ENCODE measurements around the gene OR2L3.
"Not testable (repeated sequence)": the region's sequence is repeated elsewhere in the genome, so short reads cannot be mapped to it uniquely, and the experiment has no call there.

Gene OR2L3

DNA sequence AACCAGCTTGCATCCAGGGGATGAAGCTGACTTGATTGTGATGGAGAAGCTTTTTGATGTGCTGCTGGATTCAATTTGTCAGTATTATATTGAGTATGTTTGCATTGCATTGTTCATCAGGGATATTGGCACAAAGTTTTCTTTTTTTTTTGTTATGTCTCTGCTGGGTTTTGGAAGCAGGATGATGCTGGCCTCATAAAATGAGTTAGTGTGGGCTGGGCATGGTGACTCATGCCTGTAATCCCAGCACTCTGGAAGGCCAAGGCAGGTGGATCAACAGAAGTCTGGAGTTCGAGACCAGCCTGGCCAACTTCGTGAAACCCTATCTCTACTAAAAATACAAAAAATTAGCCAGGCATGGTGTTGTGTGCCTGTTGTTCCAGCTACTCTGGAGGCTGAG is 8.6 kb downstream of the OR2L3 start:
- H3K4me3 ChIP-seq (ENCODE audit: low read depth, low read length): no peak overlapping the region
- TF ChIP-seq POLR2A (IDR thresholded peaks at IDR 0.05; ENCODE audit: extremely low read depth, insufficient read length) (no peak), MAX (IDR thresholded peaks at IDR 0.05; ENCODE audit: low read depth, low read length) (no peak), MYC (IDR thresholded peaks at IDR 0.05; ENCODE audit: low read depth, low read length) (no peak)
- TF ChIP-seq, protein P1, sequence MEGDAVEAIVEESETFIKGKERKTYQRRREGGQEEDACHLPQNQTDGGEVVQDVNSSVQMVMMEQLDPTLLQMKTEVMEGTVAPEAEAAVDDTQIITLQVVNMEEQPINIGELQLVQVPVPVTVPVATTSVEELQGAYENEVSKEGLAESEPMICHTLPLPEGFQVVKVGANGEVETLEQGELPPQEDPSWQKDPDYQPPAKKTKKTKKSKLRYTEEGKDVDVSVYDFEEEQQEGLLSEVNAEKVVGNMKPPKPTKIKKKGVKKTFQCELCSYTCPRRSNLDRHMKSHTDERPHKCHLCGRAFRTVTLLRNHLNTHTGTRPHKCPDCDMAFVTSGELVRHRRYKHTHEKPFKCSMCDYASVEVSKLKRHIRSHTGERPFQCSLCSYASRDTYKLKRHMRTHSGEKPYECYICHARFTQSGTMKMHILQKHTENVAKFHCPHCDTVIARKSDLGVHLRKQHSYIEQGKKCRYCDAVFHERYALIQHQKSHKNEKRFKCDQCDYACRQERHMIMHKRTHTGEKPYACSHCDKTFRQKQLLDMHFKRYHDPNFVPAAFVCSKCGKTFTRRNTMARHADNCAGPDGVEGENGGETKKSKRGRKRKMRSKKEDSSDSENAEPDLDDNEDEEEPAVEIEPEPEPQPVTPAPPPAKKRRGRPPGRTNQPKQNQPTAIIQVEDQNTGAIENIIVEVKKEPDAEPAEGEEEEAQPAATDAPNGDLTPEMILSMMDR (IDR thresholded peaks at IDR 0.05; ENCODE audit: low read depth, low read length): no peak
- no peak for DNase-seq (ENCODE audit: low read depth)

DNA sequence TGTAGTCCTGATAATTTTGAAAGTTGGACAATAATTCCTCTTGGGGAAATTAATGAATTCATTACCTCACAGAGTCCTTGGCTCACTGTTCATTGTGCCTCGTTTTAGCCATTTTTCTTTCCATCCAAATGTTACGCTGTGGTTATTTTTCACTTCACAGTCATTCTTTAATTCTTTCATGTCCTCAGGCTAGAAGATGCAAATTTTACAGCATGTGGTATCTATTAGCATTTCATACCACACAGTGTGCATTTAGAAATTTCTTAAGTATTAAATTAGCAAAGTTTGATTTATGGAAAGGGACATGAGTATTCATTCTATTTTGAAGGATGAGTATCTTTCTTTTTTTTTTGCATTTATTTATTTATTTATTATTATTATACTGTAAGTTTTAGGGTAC is 18.4 kb downstream of the OR2L3 start:
- DNase-seq (ENCODE audit: low read depth): no peak
- H3K4me3 ChIP-seq (ENCODE audit: low read depth, low read length): no peak overlapping the region
- TF ChIP-seq MAX (IDR thresholded peaks at IDR 0.05; ENCODE audit: low read depth, low read length) (no peak), POLR2A (IDR thresholded peaks at IDR 0.05; ENCODE audit: extremely low read depth, insufficient read length) (no peak), MYC (IDR thresholded peaks at IDR 0.05; ENCODE audit: low read depth, low read length) (no peak)
- TF ChIP-seq, protein P1 (IDR thresholded peaks at IDR 0.05; ENCODE audit: low read depth, low read length): no peak

DNA sequence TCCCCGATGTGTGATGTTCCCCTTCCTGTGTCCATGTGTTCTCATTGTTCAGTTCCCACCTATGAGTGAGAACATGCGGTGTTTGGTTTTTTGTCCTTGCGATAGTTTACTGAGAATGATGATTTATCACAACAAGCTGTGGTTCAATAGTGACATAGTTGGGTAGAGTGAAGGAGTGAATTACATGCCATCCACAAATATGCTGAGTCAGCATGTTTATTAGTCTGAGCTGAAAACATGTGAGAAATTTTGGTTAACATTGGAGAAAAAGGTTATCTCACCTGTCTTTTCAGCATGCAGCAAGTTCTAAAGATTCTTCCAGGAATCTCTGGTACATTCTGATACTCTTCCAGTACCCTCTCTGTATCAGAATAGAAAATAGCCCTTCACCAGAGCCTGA is 19.0 kb downstream of the OR2L3 start:
- no peak for DNase-seq (ENCODE audit: low read depth)
- H3K4me3 ChIP-seq (ENCODE audit: low read depth, low read length): no peak overlapping the region
- no peak for TF ChIP-seq MYC (IDR thresholded peaks at IDR 0.05; ENCODE audit: low read depth, low read length)
- TF ChIP-seq MAX (IDR thresholded peaks at IDR 0.05; ENCODE audit: low read depth, low read length): no peak
- TF ChIP-seq, protein P1 (IDR thresholded peaks at IDR 0.05; ENCODE audit: low read depth, low read length): no peak
- no peak for TF ChIP-seq POLR2A (IDR thresholded peaks at IDR 0.05; ENCODE audit: extremely low read depth, insufficient read length)

DNA sequence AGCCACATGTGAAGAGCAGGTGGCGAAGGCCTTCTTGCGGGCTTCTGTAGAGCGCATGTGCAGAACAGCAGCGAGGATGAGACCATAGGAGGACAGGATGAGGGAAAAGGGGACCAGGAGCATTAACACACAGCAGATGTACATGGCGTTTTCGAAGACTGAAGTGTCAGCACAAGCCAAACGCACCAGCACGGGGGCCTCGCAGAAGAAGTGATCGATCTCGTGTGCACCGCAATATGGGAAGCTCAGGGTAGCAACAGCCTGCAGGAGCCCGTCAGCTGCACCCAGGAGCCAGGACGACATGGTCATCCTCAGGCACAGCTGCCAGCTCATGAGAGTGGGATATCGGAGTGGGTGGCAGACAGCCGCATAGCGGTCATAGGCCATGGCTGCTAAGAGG is 37.2 kb downstream of the OR2L3 start:
- not testable (repeated sequence) for H3K4me3 ChIP-seq (ENCODE audit: low read depth, low read length); DNase-seq (ENCODE audit: low read depth)

- no peak for TF ChIP-seq MYC (IDR thresholded peaks at IDR 0.05; ENCODE audit: low read depth, low read length)
- no peak for TF ChIP-seq MAX (IDR thresholded peaks at IDR 0.05; ENCODE audit: low read depth, low read length)
- TF ChIP-seq, protein P1 (IDR thresholded peaks at IDR 0.05; ENCODE audit: low read depth, low read length): no peak
- TF ChIP-seq POLR2A (IDR thresholded peaks at IDR 0.05; ENCODE audit: extremely low read depth, insufficient read length): no peak
- no peak for DNase-seq (ENCODE audit: low read depth)
- no peak within 1 kb of the TSS for H3K4me3 ChIP-seq (ENCODE audit: low read depth, low read length)
Observed at GRCh38 chr1:248094884-248095283, 48.2 kb downstream of the OR2L3 start, which contains the start of gene OR2L13. TSS of gene OR2L13 (plus strand) at chr1:248095184. CDS start at chr1:248099376, 4,192 bp downstream.

DNA sequence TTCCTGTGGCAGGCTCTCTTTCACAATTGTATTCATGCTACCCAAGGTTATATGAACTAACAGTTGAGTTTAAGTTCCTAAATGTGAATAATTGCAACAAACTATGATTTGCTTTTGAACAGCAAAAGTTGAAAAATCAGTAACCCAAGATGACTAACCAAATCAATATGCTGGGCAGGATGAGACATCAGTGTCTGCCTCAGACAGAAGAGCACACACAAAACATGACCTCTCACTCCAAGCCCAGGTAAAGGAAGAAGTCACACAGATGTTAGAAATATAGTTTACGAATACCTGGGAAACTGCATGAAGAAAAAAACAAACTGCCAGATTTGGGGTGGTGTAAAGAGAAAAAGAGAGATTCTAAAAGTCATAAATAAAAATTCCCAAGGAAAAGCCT is 51.9 kb downstream of the OR2L3 start:
- TF ChIP-seq, protein P1 (IDR thresholded peaks at IDR 0.05; ENCODE audit: low read depth, low read length): no peak
- no peak for TF ChIP-seq MAX (IDR thresholded peaks at IDR 0.05; ENCODE audit: low read depth, low read length)
- no peak for TF ChIP-seq POLR2A (IDR thresholded peaks at IDR 0.05; ENCODE audit: extremely low read depth, insufficient read length)
- TF ChIP-seq MYC (IDR thresholded peaks at IDR 0.05; ENCODE audit: low read depth, low read length): no peak
- no peak overlapping the region for H3K4me3 ChIP-seq (ENCODE audit: low read depth, low read length)
- no peak for DNase-seq (ENCODE audit: low read depth)
